Neural crest cell (in vitro differentiated cells): Measurements from ENCODE around the gene RNF225. TPM values are rescaled to one million over a fixed set of nuclear protein-coding genes. Genes with fewer than 3 reads are reported as not detected.
A peak's percentile ranks its signal among the peaks of the same experiment; 100 is the strongest.

Experiments used
- DNase-seq: peaks from one replicate; pipeline ENCODE4 v3.0.0; 2021; ENCODE audit warnings: low read depth, mixed read lengths, low spot score
- H3K27ac Mint-ChIP-seq: one replicate; pipeline ENCODE4 v1.8.0; 2021; ENCODE audit warnings: mild to moderate bottlenecking, mixed read lengths; ENCODE audit not compliant: unreplicated experiment
- H3K27me3 Mint-ChIP-seq: 2 replicates; pipeline ENCODE4 v1.8.0; 2021; ENCODE audit warnings: low read depth, mild to moderate bottlenecking, mixed read lengths
- H3K36me3 Mint-ChIP-seq: 2 replicates; pipeline ENCODE4 v1.8.0; 2021; ENCODE audit warnings: low read depth, mild to moderate bottlenecking, mixed read lengths
- H3K4me1 Mint-ChIP-seq: 2 replicates; pipeline ENCODE4 v1.8.0; 2021; ENCODE audit warnings: mixed read lengths
- H3K4me3 Mint-ChIP-seq: one replicate; pipeline ENCODE4 v1.8.0; 2021; ENCODE audit warnings: mild to moderate bottlenecking, mixed read lengths
- H3K9me3 Mint-ChIP-seq: 2 replicates; pipeline ENCODE4 v1.8.0; 2021; ENCODE audit warnings: mixed read lengths
- total RNA-seq: library from RNA; stranded (reverse); gene quantifications from 2 replicates; pipeline ENCODE4 v1.2.1, GENCODE V29; 2021
- TF ChIP-seq, protein P1 (sequence below): fragments of 200-600 bp; sonication (generic); conservative IDR thresholded peaks from 2 replicates; pipeline ENCODE4 v1.5.0; 2021; ENCODE audit warnings: antibody characterized with exemption, mild to moderate bottlenecking

The RNF225 gene
- total RNA-seq, 1 donor from 2014 or later: 1.5 TPM

GRCh38 chr19:58397533-58398037 lies 2.1 kb downstream of the RNF225 start:
- Mint-ChIP-seq H3K4me1 (peaks cover 26% of the 10 kb centered on the region), H3K9me3 (no peaks in the 10 kb centered on the region), H3K27ac (no peak overlapping the region), H3K4me3 (peak overlapping the region; percentile 81), H3K27me3 (peaks cover 27% of the 10 kb centered on the region), H3K36me3 (peaks cover 16% of the 10 kb centered on the region)
- no peak for DNase-seq
- TF ChIP-seq, protein P1, sequence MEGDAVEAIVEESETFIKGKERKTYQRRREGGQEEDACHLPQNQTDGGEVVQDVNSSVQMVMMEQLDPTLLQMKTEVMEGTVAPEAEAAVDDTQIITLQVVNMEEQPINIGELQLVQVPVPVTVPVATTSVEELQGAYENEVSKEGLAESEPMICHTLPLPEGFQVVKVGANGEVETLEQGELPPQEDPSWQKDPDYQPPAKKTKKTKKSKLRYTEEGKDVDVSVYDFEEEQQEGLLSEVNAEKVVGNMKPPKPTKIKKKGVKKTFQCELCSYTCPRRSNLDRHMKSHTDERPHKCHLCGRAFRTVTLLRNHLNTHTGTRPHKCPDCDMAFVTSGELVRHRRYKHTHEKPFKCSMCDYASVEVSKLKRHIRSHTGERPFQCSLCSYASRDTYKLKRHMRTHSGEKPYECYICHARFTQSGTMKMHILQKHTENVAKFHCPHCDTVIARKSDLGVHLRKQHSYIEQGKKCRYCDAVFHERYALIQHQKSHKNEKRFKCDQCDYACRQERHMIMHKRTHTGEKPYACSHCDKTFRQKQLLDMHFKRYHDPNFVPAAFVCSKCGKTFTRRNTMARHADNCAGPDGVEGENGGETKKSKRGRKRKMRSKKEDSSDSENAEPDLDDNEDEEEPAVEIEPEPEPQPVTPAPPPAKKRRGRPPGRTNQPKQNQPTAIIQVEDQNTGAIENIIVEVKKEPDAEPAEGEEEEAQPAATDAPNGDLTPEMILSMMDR: no peak

GRCh38 chr19:58398087-58398486 lies 2.6 kb downstream of the RNF225 start:
- H3K4me1 Mint-ChIP-seq: peaks cover 29% of the 10 kb centered on the region
- H3K27me3 Mint-ChIP-seq: peaks cover 27% of the 10 kb centered on the region
- DNase-seq: no peak
- H3K36me3 Mint-ChIP-seq: peaks cover 16% of the 10 kb centered on the region
- H3K9me3 Mint-ChIP-seq: no peaks in the 10 kb centered on the region
- TF ChIP-seq, protein P1: no peak
- H3K27ac Mint-ChIP-seq: no peak overlapping the region
- H3K4me3 Mint-ChIP-seq: peak overlapping the region; percentile 81

- Mint-ChIP-seq H3K36me3 (peaks cover 16% of the 10 kb centered on the region), H3K27ac (no peak overlapping the region), H3K4me1 (peaks cover 31% of the 10 kb centered on the region), H3K4me3 (peak overlapping the region; percentile 81), H3K27me3 (peaks cover 27% of the 10 kb centered on the region), H3K9me3 (no peaks in the 10 kb centered on the region)
- TF ChIP-seq, protein P1: no peak
- no peak for DNase-seq
Measured at GRCh38 chr19:58398545-58398944, 3.1 kb downstream of the RNF225 start.

GRCh38 chr19:58399903-58400302 lies 4.4 kb downstream of the RNF225 start:
- DNase-seq: no peak
- TF ChIP-seq, protein P1: no peak
- H3K4me3 Mint-ChIP-seq: peak overlapping the region; percentile 94
- H3K9me3 Mint-ChIP-seq: no peaks in the 10 kb centered on the region
- H3K27me3 Mint-ChIP-seq: peaks cover 21% of the 10 kb centered on the region
- no peak overlapping the region for H3K27ac Mint-ChIP-seq
- H3K36me3 Mint-ChIP-seq: peaks cover 12% of the 10 kb centered on the region
- peaks cover 35% of the 10 kb centered on the region for H3K4me1 Mint-ChIP-seq

DNA sequence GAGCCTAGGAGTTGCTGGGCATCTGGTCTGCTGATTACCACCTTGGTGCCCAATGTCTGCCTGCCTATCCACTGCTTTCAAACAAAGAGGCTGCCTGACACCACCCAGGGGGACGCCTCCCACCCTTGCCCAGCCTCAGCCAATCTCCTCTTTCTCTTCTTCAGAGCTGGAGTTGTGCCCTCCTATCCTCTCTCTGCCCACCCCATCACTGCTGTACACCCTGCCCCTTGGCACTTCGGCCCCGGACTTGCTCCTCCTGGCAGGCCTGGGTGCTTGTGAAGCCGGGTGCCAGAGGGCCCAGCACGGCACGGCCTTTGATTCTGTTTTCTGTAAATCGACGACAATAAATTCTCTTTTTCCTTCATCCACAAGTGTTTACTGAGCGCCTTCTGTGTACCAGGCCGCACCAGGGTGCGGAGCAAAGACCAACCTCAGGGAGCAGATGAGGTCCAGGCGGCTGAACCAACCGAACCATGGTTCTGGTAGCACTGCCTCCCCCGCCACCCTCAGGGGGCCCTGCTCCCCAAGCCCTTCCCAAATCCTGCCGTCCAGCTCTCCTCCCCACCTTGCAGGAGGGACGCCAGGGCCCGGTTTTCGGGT lies 5.0 kb downstream of the RNF225 start:
- H3K4me1 Mint-ChIP-seq: peaks cover 35% of the 10 kb centered on the region
- H3K36me3 Mint-ChIP-seq: peaks cover 10% of the 10 kb centered on the region
- DNase-seq: no peak
- TF ChIP-seq, protein P1: no peak
- peak overlapping the region; percentile 94 for H3K4me3 Mint-ChIP-seq
- H3K27me3 Mint-ChIP-seq: peaks cover 20% of the 10 kb centered on the region
- H3K9me3 Mint-ChIP-seq: no peaks in the 10 kb centered on the region
- H3K27ac Mint-ChIP-seq: peak overlapping the region; percentile 90
